Cardiac muscle cell (in vitro differentiated cells and primary cell): ENCODE data around the gene CBLB. TPM values are rescaled to one million over a fixed set of nuclear protein-coding genes. Genes with fewer than 3 reads are reported as not detected.

ENCODE experiments used
- DNase-seq, 2 donors: peaks; one replicate each; pipeline versions ENCODE4 v3.0.0 to v3.0.0-alpha.2; 2010 to 2017; ENCODE audit warnings: low read depth in 1 of 2, low spot score in 1 of 2
- H3K27ac ChIP-seq: fragments of 200-600 bp; sonication (generic); 2 replicates; pipeline ENCODE4 v1.5.1; 2016
- H3K27me3 ChIP-seq: fragments of 200-600 bp; sonication (generic); 2 replicates; pipeline ENCODE4 v1.6.0; 2016; ENCODE audit warnings: control low read depth
- H3K36me3 ChIP-seq: fragments of 200-600 bp; sonication (generic); 2 replicates; pipeline ENCODE4 v1.5.1; 2016; ENCODE audit warnings: control low read depth
- H3K4me1 ChIP-seq: fragments of 200-600 bp; sonication (generic); 2 replicates; pipeline ENCODE4 v1.8.1; 2017; ENCODE audit warnings: low read depth, mild to moderate bottlenecking, mixed run types
- H3K4me3 ChIP-seq: fragments of 200-600 bp; sonication (generic); 2 replicates; pipeline ENCODE4 v1.5.1; 2016; ENCODE audit warnings: mild to moderate bottlenecking
- H3K9me3 ChIP-seq: fragments of 200-600 bp; sonication (generic); 2 replicates; pipeline ENCODE4 v1.5.1; 2017; ENCODE audit warnings: low read depth, mild to moderate bottlenecking, control low read depth
- CTCF ChIP-seq: IDR thresholded peaks from 2 replicates; pipeline ENCODE4 v1.5.1; 2012; ENCODE audit warnings: low read depth, mild to moderate bottlenecking, low read length
- polyA plus RNA-seq: library from polyadenylated mRNA; unstranded; fragments of >200 nt; fragmentation: Nextera tagmentation; extraction: Ambion mirVana; gene quantifications from 2 replicates; pipeline ENCODE4 v1.2.1, GENCODE V29; 2016
- total RNA-seq: library from RNA; depleted of rRNA; stranded (reverse); fragments of >200 nt; gene quantifications from 2 replicates; pipeline ENCODE4 v1.2.3, GENCODE V29; 2016

CBLB gene
- total and polyA plus RNA-seq, 2 experiments from 2014 or later = 30.3 to 48.2 TPM

GRCh38 chr3:105829229-105829628 lies 39.6 kb downstream of the CBLB start:
- TF ChIP-seq CTCF = no peak
- peak in 1 of 2 donors; percentile 42 for DNase-seq
- Histone ChIP-seq H3K4me1 (no peaks in the 10 kb centered on the region), H3K27ac (no peak overlapping the region), H3K9me3 (no peaks in the 10 kb centered on the region), H3K27me3 (no peaks in the 10 kb centered on the region), H3K4me3 (no peak overlapping the region), H3K36me3 (no peaks in the 10 kb centered on the region)

DNA sequence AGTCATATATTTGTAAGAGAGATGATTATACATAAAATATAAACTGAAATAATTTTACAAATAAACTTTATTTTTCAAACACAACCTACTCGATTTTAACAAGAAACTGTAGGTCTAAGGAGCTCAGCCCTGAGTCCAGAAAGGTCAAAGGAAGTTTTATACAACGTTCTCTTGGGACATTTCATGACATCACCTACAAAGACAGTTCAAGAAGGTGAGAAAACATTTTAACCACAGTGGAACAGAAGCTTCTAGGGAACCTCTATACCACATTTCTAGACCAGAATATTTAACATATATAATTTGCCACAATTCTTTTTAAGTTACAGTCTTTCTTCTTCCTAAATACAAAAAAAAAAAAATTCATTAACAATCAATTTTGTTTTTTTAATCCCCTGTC lies 40.1 kb downstream of the CBLB start:
- no peaks in the 10 kb centered on the region for H3K36me3 ChIP-seq
- TF ChIP-seq CTCF = no peak

DNA sequence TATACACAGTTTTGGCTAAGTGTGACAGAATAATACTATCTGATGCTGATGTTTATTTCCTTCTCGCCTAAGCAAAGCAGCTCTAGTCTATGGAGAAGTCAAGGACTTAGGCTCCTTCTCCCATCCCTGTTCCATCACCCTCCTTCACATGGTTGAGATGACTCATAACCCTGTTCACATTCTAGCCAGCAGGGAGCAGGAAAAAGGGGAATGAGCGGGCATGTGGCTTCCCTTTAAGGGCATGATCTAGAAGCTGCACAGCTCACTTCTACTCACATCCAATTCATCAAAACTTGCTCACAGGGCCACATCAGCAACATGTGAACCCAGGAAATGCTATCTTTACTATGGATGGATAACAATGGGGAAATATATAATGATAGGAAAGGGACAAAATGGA lies 40.9 kb downstream of the CBLB start:
- TF ChIP-seq CTCF = peak; percentile 59
- Histone ChIP-seq H3K27me3 (no peaks in the 10 kb centered on the region), H3K9me3 (no peaks in the 10 kb centered on the region), H3K36me3 (no peaks in the 10 kb centered on the region), H3K4me3 (no peak overlapping the region), H3K27ac (no peak overlapping the region), H3K4me1 (peaks cover 13% of the 10 kb centered on the region)
- DNase-seq = peak in 1 of 2 donors; percentile 89

More for the DNA sequence above, 40.1 kb downstream of the CBLB start:
- no peak overlapping the region for H3K4me3 ChIP-seq
- no peak for DNase-seq
- H3K4me1 ChIP-seq = peaks cover 5% of the 10 kb centered on the region
- no peaks in the 10 kb centered on the region for H3K27me3 ChIP-seq
- no peak overlapping the region for H3K27ac ChIP-seq
- no peaks in the 10 kb centered on the region for H3K9me3 ChIP-seq

GRCh38 chr3:105826778-105827634 lies 41.8 kb downstream of the CBLB start:
- no peaks in the 10 kb centered on the region for H3K36me3 ChIP-seq
- no peak for TF ChIP-seq CTCF
- H3K27me3 ChIP-seq = no peaks in the 10 kb centered on the region
- peak in 1 of 2 donors; percentile 56 for DNase-seq
- H3K4me1 ChIP-seq = peaks cover 22% of the 10 kb centered on the region
- no peak overlapping the region for H3K27ac ChIP-seq
- no peak overlapping the region for H3K4me3 ChIP-seq
- H3K9me3 ChIP-seq = no peaks in the 10 kb centered on the region

- Histone ChIP-seq H3K27me3 (no peaks in the 10 kb centered on the region), H3K4me1 (peaks cover 32% of the 10 kb centered on the region), H3K4me3 (no peak overlapping the region), H3K9me3 (no peaks in the 10 kb centered on the region), H3K27ac (peak overlapping the region; percentile 84), H3K36me3 (no peaks in the 10 kb centered on the region)
- TF ChIP-seq CTCF = no peak
- no peak for DNase-seq
Observed at GRCh38 chr3:105824129-105824528, 44.7 kb downstream of the CBLB start.
